Activated CD8-positive, alpha-beta memory T cell treated with anti-CD3 and anti-CD28 coated beads for 24 hours (primary cell): ENCODE measurements around the gene RNF208.

Experiments
- DNase-seq: peaks from one replicate; pipeline ENCODE4 v3.0.0-alpha.2; 2020

Gene RNF208

DNA sequence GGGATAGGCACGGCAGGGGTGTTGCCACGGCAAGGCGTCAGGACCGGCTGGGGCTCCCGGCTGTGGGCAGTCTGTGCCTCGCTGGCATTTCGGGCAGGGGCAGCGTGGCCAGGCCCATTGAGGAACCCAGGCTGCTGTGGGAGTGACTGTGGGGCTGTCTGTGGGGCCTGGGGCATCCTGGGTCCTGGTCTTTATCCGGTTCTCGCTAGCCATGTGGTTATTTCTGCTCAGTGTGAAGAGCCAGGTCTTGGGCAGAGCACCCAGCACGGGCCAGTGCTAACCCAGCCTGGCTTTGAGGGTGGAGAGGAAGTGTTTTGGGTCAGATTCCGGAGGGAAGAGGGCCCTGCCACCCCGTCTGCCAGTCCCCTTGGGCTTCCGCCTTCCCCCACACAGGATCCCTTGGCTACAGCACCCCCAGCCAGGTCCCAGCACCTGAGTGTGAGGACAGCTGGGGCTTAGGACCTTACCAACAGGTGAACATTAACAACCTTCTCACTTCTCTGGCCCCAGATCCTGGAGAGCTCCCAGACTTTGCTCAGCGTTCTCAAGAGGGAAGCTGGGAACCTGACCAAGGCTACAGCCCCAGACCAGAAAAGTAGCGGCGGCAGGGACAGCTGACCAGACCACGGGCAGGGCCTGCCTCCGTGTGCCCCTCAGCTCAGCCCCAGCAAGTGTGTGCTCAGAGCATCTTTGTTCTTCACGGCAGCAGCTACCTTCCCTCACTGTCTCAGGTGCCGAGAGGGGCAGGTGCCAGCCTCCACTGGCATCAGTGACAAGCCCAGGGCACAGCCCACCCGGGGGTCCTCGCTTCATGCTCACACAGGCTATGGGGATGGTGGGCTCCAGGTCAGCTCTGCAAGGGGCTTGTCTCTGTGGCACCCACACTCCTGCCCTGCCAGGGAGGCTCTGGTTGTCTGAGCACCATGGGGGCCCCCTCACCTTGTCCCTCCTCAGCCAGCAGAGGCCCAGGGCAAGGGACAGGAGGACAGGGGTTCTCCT is 32.4 kb downstream of the RNF208 start:
- DNase-seq = no peak

DNA sequence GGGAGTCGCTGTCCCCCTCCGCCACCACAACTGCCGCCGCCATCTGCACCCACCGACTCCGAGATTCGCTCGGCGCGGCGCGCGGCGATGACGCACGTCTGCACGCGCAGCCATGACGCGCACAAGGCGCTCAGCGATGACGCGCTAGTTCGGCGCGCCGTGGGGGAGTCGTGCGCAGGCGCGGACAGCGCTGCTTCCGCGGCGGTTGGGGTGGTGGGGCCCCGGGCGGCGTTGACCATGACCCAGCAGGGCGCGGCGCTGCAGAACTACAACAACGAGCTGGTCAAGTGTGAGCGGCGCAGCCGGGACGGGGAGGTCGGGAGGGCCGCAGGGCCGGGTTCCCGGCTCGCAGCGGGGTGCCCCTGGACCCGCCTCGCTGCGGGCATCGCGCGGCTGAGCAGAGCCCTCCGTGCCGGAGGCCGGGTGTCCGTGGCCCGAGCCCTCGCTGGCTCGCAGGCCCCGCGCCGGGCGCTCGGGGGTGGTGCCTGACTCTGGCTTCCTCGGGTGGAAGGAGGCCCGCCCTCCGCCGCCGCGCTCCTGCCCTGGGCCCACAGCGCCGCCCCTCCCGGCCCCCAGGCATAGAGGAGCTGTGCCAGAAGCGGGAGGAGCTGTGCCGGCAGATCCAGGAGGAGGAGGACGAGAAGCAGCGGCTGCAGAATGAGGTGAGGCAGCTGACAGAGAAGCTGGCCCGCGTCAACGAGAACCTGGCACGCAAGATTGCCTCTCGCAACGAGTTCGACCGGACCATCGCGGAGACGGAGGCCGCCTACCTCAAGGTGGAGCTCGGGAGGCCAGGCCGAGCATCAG is 33.3 kb downstream of the RNF208 start, which contains the start of the genes ANAPC2 and SSNA1:
ANAPC2 (minus strand) TSS at position 71 of the 807 bp plus-strand sequence; CDS start at position 43, 28 bp downstream.
SSNA1 (plus strand) TSS at position 187 of the 807 bp plus-strand sequence; CDS start at position 238, 51 bp downstream.
- DNase-seq = peak; percentile 98

DNA sequence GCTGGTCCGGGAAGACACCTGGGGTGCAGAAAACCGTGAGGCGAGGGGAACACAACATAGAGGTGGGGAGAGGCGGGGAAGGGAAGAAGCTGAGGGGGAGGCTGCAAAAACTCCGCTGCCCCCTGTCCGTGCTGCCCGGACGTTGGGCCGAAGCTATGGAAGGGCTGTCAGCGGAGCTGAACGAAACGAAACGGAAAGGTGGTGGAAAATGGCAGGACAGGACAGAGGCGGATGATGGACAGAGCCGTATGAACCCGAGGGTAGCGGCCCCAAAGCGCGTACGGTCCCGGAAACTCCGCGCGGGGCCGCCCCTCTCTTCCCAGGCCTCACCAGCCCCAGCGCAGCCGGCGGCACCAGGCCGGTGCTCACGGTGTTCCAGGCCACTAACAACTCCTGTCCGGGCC is 34.0 kb downstream of the RNF208 start:
- DNase-seq = no peak

DNA sequence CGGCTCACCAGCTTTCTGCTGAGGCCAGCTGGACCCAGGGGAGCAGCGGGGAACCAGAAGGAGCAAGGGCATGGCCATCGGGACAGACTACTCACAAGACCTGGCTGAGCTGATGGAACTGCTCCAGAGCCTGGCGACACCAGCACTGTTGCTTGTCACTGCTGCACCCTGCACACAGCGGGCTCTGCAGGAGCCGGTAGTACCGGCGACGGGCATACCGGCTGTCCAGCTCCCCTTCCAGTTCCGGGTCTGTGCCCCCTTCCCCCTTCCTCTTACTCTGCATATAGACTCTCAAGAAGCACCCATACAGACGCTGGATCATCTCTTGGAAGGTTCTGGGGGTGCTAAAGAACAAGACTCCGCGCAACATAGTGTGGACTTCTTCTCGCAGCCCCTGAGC is 34.7 kb downstream of the RNF208 start:
- DNase-seq = no peak

DNA sequence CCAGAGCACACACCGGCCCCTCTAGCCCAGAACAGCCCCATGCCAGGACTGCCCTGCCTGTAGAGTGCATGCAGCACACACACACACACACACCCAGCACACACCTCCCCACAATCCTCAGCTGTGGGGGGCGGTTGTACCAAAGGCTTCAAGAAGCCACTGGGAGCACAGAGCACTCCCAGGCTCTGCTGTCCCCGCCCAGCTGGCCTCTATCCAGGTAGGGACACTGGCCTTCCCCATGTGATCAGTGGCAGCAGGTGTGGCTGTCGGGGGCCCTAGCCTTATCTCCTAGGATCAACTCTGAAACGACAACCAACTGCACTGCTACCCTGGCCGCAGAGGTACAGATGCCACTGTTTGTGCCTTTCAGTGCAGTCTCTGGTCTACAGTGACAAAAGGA is 35.7 kb downstream of the RNF208 start:
- DNase-seq = no peak

DNA sequence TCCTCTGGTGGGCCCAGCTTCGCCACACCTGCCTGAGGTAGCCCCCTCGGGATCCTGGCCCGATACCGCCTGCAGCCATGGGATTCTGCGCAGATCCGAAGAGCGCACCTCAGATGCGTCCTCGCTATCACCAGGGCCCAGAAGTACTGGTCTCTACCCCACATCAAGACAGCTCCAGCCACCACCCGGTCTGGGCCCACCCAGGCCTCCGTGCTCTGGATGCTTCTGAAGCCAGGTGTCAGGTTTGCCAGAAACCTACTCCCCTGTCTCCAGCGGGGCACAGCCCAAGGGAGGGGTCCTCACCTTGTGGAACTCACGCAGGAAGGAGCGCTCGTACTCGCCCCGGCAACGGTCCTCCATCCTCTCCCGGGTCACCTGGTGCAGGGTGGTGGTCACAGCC is 36.1 kb downstream of the RNF208 start:
- DNase-seq = no peak

DNA sequence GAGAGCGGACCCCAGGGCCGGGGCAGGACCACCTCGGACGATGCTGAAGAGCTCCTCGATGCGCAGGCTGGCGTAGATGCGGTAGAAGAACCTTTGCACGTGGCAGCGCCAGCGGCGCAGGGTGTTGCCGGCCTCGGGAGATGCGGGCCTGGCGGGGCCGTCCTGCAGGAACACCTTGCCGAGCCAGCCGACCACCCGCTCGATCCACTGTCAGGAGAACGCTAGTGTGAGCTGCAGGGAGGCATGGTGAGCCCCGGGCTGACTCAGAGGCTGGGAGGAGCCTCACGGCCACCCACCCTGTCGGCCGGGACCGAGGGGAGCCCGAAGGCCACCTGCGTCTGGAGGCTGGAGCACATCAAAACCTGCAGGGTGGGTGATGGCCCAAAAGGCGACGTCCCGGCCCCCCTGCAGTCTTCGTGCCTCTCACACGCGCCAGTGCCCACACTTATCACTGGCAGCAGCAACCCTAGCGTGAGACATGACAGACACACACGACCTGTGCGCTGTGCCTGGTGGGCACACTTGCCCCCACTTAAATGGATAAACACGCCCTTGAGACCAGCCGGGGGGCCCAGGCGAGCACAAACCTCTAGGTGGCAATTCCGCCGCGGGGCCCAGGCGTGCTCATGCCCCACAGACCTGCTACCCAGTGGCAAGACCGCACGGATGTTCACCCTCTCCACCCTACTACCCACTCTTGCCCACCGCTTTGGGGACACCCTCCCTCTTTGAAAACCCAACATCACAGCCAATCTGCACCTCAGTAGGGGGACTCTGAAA is 37.0 kb downstream of the RNF208 start:
- DNase-seq = no peak

DNA sequence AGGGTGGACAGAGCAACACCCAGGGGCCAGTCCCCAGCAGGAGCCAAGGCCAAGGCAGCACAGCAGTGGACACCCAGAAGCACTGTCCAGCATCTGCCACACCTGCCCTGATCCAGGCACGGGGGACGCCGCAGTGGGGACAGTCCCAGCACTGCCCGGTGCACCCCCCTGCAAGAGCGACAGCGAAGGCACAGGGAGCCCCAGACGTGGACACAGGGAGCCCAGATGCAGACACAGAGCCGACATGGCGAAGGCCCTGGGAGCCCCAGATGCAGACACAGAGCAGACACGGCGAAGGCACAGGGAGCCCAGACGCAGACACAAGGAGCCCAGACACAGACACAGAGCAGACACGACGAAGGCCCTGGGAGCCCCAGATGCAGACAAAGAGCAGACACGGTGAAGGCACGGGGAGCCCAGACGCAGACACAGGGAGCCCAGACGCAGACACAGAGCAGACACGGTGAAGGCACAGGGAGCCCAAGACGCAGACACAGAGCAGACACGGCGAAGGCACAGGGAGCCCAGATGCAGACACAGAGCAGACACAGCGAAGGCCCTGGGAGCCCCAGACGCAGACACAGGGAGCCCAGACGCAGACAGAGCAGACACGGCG is 38.0 kb downstream of the RNF208 start:
- DNase-seq = no peak

DNA sequence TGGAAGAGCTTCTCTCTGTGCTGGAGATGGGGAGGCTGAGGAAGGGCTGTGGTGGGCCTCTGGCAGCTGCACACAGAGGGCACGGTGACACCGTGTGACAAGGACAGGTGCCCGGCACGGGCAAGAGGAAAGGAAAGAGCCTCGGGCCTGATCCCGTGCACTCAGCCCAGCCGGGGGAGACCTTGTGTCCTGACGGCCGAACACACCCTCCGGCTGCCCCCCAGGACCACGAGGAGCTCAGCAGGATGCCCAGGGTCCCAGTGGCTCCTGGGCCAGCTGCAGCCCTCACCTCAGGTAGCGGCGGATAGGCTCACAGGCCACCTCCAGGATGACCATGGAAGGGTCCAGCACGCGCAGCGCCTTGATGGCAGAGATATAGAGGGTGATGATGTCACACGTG is 39.2 kb downstream of the RNF208 start:
- no peak for DNase-seq

DNA sequence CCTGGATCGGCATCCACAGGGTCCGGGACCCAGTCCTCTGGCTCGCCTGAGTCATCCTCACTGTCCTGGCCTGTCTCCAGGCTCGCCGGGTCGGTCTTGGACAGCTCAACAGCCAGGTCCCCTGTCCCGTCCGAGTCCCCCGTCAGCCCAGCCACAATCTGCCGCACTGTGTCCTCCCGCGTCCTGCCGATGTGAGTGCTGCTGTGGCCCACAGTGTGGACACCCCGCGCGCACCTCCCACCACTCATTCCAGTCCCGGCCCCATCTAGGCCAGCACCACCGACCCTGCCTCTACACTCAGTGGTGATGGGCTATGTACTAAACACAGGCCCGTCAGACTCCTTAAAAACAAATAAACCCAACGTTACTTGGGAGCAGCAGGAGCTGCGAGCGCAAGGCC is 40.4 kb downstream of the RNF208 start:
- DNase-seq = no peak

DNA sequence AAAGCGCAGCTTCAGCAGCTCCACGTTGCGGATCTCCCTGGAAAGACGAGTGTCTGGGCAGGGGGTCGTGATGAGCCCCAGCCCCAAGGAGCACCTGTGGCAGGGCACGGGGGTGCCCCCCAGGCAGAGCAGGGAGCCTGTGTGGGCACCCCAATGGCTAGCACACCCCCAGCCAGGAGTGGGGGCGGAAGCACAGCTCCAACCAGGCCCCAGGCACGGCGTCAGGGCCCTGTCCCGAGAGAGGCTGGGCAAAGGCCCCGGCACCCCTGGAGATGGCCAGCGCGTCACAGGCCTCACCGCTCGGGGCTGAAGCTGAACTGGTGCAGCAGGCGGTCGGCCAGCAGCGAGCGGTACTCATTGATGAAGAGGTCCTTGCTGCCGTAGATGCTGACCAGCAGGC is 41.5 kb downstream of the RNF208 start:
- no peak for DNase-seq

DNA sequence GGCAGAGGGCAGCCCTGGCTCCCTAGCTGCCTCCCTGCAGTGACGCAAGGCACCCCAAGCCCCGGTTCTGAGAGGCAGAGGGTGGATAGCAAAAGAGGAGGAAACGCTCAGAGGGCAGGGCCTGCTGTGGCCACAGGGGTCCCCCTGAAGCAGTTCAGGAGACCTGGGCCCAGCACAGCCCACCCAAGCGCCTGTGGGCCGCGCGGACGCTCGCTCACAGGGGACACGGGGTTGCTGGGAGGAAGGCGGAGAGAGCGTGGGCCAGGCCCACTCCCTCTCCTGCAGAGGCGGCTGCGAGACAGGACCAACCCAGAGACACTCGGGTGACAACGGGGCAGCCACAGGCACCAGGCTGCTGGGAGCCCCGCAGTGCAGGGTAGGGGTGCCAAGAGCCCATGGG is 42.3 kb downstream of the RNF208 start:
- DNase-seq = no peak

DNA sequence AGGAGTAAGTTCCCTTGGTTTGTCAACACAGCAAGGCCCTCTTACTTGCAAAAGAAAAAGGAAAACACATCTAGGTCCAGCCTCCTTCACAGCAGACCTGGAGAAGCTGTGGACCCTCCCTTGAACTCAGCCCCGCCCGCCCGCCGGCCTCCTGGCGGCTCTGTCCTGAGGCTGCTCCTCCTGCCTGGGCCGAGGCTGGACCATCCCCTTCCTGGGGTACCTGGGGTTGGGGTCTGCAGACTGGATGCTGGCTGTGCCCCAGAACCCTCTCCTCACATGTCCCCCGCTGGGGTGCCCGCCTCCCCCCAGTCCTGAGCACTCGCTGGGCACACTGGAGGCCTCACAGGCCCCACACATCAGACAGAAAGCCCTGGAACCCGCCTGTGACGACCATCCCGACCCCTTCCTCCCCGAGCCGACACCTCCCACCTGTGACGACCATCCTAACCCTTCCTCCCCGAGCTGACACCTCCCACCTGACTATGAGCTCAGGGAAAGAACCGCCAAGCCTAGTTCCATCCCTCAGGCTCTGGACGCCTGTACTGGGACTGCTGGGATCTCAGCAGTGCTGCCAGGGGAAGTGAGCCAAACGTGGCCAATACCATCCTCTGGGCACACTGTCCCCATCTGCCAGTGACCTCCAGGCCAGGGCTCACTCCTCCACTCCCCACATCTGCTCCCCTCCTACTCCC is 43.0 kb downstream of the RNF208 start:
- no peak for DNase-seq

DNA sequence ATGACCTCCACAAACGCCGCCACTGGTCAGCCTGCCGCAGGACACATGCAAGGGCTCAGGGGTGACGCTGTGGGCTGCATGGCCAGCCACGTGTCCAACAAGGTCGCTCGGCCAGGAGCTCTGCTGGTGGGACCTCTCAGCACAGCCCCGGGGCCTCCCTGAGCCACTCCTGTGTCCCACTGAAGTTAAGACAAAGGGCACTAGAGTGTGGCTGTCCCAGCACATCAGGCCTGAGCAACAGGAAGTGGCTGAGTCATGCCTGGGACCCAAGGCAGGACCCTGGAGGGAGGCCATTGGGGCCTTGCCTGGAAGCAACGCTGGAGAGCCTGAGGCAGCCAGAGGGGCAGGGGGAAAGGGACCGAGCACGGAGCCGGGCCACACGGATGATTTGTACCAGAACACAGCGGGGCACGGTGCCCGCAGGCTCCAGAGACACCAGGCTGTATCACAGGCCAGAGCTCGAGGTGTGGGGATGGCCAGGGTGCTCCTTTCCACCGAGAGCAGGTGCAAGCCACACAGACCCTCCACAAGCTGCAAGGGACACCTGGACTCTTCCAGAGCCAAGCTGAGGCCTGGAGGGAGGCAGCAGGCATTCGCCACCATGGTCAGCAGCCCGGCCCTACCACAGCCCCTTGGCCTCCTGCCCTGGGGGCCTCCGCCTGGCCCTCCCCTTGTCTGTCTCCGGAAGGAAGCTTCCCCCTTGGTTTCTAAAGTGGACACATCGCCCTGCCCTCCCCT is 43.7 kb downstream of the RNF208 start:
- no peak for DNase-seq

DNA sequence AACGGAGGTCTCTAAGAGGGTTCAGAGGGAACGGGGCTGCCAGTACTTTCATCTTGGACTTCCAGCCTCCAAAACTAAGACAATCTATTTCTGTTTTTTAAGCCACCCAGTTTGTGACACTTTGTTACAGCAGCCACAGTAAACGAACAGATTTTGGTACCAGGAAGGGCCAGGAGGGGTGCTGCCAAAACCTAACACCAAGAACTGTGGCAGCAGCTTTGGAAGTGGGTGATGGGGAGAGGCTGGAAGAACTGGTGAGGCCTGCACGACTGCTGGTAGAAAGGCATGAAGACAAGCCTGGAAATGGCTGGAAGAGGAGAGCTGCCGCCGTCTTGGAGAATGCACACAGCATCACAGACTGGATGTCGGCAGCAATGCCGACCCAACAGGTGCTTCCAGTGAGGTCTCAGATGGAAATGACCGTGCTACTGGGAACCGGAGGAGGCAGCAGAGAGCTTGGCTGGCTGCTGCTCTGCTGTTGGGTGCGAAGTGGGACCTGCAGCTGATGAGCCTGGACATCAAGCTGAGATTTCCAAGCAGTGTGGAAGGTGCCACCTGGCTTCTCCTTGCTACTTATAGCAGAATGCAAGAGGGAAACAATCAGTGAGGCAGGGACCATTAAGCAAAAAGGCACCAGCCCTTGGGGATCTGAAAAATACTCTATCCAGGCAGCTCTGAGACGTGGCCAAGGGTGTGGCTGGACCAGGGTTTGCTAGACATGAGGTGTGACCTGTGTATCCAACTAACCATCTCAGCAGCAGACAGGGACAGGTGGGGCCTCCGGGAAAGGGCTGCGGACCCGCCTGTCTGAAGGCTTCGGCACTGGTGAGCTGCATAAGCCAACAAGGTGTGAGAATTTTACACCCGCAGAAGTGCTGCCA is 45.5 kb downstream of the RNF208 start:
- no peak for DNase-seq

DNA sequence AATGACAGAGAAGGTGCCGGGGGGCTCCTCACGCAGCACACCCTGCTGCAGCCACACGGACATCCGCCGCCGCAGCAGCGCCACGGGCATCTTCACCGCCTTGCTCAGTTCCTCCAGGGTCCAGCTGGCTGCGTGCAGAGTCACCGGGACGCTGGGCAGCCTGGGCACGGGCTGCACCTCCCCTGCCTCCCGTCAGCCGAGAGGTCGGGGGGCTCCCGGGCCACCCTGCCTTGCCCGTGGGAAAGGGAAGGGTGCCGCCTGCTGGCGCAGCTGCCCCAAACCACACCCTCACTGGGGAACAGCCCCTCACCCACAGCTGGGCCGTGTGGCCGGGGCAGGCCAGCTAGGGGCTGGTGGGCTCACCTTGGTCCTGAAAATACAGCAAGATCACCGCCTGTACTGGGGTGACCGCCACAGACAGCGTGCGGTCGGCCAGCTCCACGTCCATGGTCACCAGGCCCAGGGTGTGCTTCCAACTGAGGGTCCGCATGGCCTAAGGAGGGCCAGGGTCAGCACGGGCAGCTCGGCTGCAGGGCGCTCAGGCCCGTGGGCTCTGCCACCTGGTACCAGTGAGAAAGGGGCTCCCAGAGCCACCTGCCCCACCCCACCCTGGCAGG is 46.6 kb downstream of the RNF208 start:
- DNase-seq = no peak

DNA sequence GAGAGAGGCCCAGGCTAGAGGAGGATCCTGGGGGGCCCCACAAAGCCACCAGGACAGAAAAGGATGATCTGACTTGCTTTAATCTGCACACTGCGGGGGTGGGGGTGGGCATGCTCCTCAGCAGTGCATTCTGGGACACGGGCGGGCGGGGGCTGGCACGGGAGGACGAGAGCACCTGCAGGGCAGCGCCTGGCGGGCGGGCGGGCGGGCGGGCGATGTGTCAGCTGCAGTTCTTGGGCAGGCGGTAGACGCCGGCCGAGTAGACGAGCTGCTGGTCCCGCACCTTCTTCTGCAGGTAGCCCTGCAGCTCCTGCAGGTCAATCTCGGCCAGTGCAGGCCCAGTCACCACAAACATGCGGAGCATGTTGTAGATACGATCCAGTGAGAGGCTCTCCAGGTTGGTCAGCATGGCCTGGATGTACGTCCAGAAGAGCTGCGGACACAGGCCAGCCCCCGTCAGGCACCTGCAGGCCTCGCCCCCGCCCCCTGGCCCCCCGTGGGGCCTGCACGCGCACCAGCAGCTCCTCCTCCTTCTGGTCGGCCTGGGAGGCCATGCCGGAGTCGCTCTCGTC is 47.2 kb downstream of the RNF208 start:
- no peak for DNase-seq

DNA sequence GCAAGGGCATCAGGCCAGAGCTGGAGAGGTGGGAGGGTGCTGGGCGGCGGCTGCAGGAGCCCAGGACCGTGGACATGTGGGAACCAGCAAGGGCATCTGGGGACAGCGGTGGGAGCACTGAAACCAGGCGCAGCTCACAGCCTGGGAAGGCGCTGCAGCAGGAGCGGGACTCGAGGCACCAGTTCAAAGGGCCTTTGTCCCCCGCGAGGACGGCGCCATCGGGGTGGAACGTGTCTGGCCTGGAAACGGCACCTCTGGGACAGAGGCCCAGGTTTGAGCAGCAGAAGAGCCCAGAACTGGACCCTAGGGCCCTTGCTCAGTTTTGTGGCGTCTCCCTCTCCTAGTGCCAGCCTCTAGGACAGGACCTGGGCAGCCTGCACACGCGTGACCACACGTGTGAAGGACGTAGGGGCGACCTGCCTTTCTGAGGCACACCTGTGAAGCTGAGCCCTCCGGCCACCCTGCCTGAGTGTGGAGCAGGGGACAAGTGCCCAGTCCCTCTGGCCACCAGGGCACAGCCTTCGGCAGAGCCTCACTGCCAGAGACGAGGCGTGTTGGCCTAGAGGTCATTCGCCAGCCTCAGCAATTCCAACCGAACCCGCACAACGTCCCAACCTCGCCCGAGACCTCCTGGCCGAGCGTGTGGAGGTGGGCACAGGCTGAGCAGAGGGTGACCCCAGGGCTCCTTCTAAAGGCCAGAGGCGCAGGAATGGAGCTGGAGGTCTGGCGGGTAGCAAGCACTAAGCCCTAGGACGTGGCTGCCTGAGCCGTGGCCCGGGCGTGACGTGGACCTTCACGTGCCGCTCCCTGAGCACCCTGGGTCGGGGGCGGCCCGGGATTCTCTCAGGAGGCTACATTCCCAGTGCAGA is 48.0 kb downstream of the RNF208 start:
- DNase-seq = no peak
